GM06990 (cell line): Measurements from ENCODE around the gene PCBP1.

ENCODE experiments used
- DNase-seq: peaks from one replicate; pipeline ENCODE4 v3.0.0-alpha.2; 2011; ENCODE audit not compliant: insufficient read length; ENCODE audit errors: extremely low read depth
- H3K27me3 ChIP-seq: replicated peaks from 2 replicates; pipeline ENCODE4 v1.6.0; 2011; ENCODE audit warnings: low read length; ENCODE audit not compliant: control insufficient read depth, insufficient read depth
- H3K36me3 ChIP-seq: 2 replicates; pipeline ENCODE4 v1.5.1; 2011; ENCODE audit warnings: low read length; ENCODE audit not compliant: control insufficient read depth, insufficient read depth
- H3K4me3 ChIP-seq: replicated peaks from 2 replicates; pipeline ENCODE4 v1.5.1; 2011; ENCODE audit warnings: low read depth, mild to moderate bottlenecking, control low read depth, low read length
- CTCF ChIP-seq: IDR thresholded peaks from 2 replicates; pipeline ENCODE4 v1.5.1; 2011; ENCODE audit warnings: low read length, control low read depth, mild to moderate bottlenecking, inconsistent platforms; ENCODE audit not compliant: insufficient read depth, poor library complexity, severe bottlenecking

Gene PCBP1

GRCh38 chr2:70115646-70116442 is 28.6 kb downstream of the PCBP1 start:
- TF ChIP-seq CTCF, result peak; percentile 16
- DNase-seq, result no peak
- no peaks in the 10 kb centered on the region for H3K36me3 ChIP-seq
- peak overlapping the region; percentile 0; the same call in 1 of the 2 replicates for H3K4me3 ChIP-seq
- H3K27me3 ChIP-seq, result no peaks in the 10 kb centered on the region

- no peak for TF ChIP-seq CTCF
- Histone ChIP-seq H3K4me3 (no peak overlapping the region), H3K27me3 (no peaks in the 10 kb centered on the region), H3K36me3 (no peaks in the 10 kb centered on the region)
- no peak for DNase-seq
Observed at GRCh38 chr2:70116936-70117552, 29.8 kb downstream of the PCBP1 start.

- no peak for DNase-seq
- no peak overlapping the region for H3K4me3 ChIP-seq
- TF ChIP-seq CTCF, result no peak
- no peaks in the 10 kb centered on the region for H3K27me3 ChIP-seq
- no peaks in the 10 kb centered on the region for H3K36me3 ChIP-seq
Observed at GRCh38 chr2:70118798-70119454, 31.6 kb downstream of the PCBP1 start.

- H3K36me3 ChIP-seq, result no peaks in the 10 kb centered on the region
- TF ChIP-seq CTCF, result no peak
Observed at GRCh38 chr2:70121627-70122372, 34.5 kb downstream of the PCBP1 start.

GRCh38 chr2:70122470-70122869 is 35.2 kb downstream of the PCBP1 start:
- no peaks in the 10 kb centered on the region for H3K27me3 ChIP-seq
- no peaks in the 10 kb centered on the region for H3K36me3 ChIP-seq
- no peak for TF ChIP-seq CTCF
- H3K4me3 ChIP-seq, result no peak overlapping the region
- no peak for DNase-seq

More at GRCh38 chr2:70121627-70122372, 34.5 kb downstream of the PCBP1 start:
- no peaks in the 10 kb centered on the region for H3K27me3 ChIP-seq
- H3K4me3 ChIP-seq, result no peak overlapping the region
- DNase-seq, result peak; percentile 54
